Mucosa of rectum (tissue), 2 donors: ENCODE results near the gene ITPR2.
"Not testable (repeated sequence)": the region's sequence is repeated elsewhere in the genome, so short reads cannot be mapped to it uniquely, and the experiment has no call there.

Experiments
- H3K27ac ChIP-seq, 2 donors: one replicate each; pipeline ENCODE4 v1.7.0; 2013; ENCODE audit warnings: inconsistent platforms in 2 of 2, low read depth in 2 of 2, low read length in 2 of 2
- H3K27me3 ChIP-seq, 2 donors: one replicate each; pipeline ENCODE4 v1.7.0; 2013; ENCODE audit warnings: low read length in 2 of 2; ENCODE audit not compliant: control insufficient read depth in 2 of 2, insufficient read depth in 2 of 2
- H3K36me3 ChIP-seq, 2 donors: one replicate each; pipeline ENCODE4 v1.7.0; 2013; ENCODE audit warnings: low read length in 2 of 2; ENCODE audit not compliant: control insufficient read depth in 2 of 2, insufficient read depth in 2 of 2
- H3K4me1 ChIP-seq, 2 donors: one replicate each; pipeline ENCODE4 v1.7.0; 2013; ENCODE audit warnings: low read length in 2 of 2, mild to moderate bottlenecking in 1 of 2; ENCODE audit not compliant: control insufficient read depth in 2 of 2, insufficient read depth in 2 of 2
- H3K4me3 ChIP-seq, 2 donors: one replicate each; pipeline ENCODE4 v1.7.0; 2013; ENCODE audit warnings: low read length in 2 of 2
- H3K9ac ChIP-seq, 2 donors: one replicate each; pipeline ENCODE4 v1.7.0; 2013; ENCODE audit warnings: low read length in 2 of 2, low read depth in 1 of 2, mild to moderate bottlenecking in 1 of 2
- H3K9me3 ChIP-seq, 2 donors: one replicate each; pipeline ENCODE4 v1.7.0; 2013; ENCODE audit warnings: low read length in 2 of 2; ENCODE audit not compliant: control insufficient read depth in 2 of 2
- donor health status: healthy.
- donor health status: Normal muscosa, but diverticular disease.

ITPR2 gene

GRCh38 chr12:26836201-26836600, 3.2 kb upstream of the ITPR2 start:
- H3K27ac ChIP-seq: no peak overlapping the region
- no peaks in the 10 kb centered on the region for H3K9me3 ChIP-seq
- no peaks in the 10 kb centered on the region for H3K27me3 ChIP-seq
- no peaks in the 10 kb centered on the region for H3K36me3 ChIP-seq
- peaks cover 0 to 2% of the 10 kb centered on the region in 2 donors for H3K4me1 ChIP-seq
- no peak overlapping the region for H3K4me3 ChIP-seq
- H3K9ac ChIP-seq: no peak overlapping the region

GRCh38 chr12:26834503-26835060, 1.6 kb upstream of the ITPR2 start:
- H3K36me3 ChIP-seq, H3K9ac ChIP-seq, H3K4me1 ChIP-seq, H3K27ac ChIP-seq, H3K9me3 ChIP-seq, H3K4me3 ChIP-seq, H3K27me3 ChIP-seq: not testable (repeated sequence)

- Histone ChIP-seq H3K27me3 (no peaks in the 10 kb centered on the region), H3K4me1 (peaks cover 0 to 4% of the 10 kb centered on the region in 2 donors), H3K9me3 (no peaks in the 10 kb centered on the region), H3K27ac (peak overlapping the region; percentile 62 to 67), H3K4me3 (peak overlapping the region; percentile 81 to 83), H3K36me3 (no peaks in the 10 kb centered on the region), H3K9ac (peak overlapping the region; percentile 44 to 65)
Observed at GRCh38 chr12:26833743-26834490, 923 bp upstream of the ITPR2 start.

- Histone ChIP-seq H3K9ac (peak overlapping the region; percentile 80 to 84), H3K4me1 (peaks cover 0 to 4% of the 10 kb centered on the region in 2 donors), H3K27ac (peak overlapping the region; percentile 89 to 93), H3K9me3 (no peaks in the 10 kb centered on the region), H3K4me3 (peak overlapping the region; percentile 81 to 92), H3K27me3 (no peaks in the 10 kb centered on the region), H3K36me3 (no peaks in the 10 kb centered on the region)
Observed at GRCh38 chr12:26831951-26832821, 808 bp downstream of the ITPR2 start.

- Histone ChIP-seq H3K4me3 (peak overlapping the region; percentile 10 to 41), H3K27ac (no peak overlapping the region), H3K9ac (no peak overlapping the region)
Observed at GRCh38 chr12:26830783-26831551, 2.0 kb downstream of the ITPR2 start.

GRCh38 chr12:26830363-26830762, 2.6 kb downstream of the ITPR2 start:
- H3K9me3 ChIP-seq: no peaks in the 10 kb centered on the region
- H3K27ac ChIP-seq: no peak overlapping the region
- H3K4me1 ChIP-seq: peaks cover 0 to 4% of the 10 kb centered on the region in 2 donors
- H3K36me3 ChIP-seq: no peaks in the 10 kb centered on the region
- no peak overlapping the region for H3K9ac ChIP-seq
- H3K27me3 ChIP-seq: no peaks in the 10 kb centered on the region
- H3K4me3 ChIP-seq: no peak overlapping the region

More at GRCh38 chr12:26830783-26831551, 2.0 kb downstream of the ITPR2 start:
- Histone ChIP-seq H3K9me3 (no peaks in the 10 kb centered on the region), H3K27me3 (no peaks in the 10 kb centered on the region), H3K36me3 (no peaks in the 10 kb centered on the region), H3K4me1 (peaks cover 0 to 4% of the 10 kb centered on the region in 2 donors)

- no peak overlapping the region for H3K27ac ChIP-seq
- H3K27me3 ChIP-seq: no peaks in the 10 kb centered on the region
- no peaks in the 10 kb centered on the region for H3K9me3 ChIP-seq
- H3K4me3 ChIP-seq: no peak overlapping the region
- H3K36me3 ChIP-seq: no peaks in the 10 kb centered on the region
- H3K9ac ChIP-seq: no peak overlapping the region
- H3K4me1 ChIP-seq: peaks cover 0 to 3% of the 10 kb centered on the region in 2 donors
Observed at GRCh38 chr12:26828280-26829073, 4.5 kb downstream of the ITPR2 start.

GRCh38 chr12:26826437-26826836, 6.6 kb downstream of the ITPR2 start:
- Histone ChIP-seq H3K9ac (no peak overlapping the region), H3K27me3 (no peaks in the 10 kb centered on the region), H3K4me3 (no peak overlapping the region), H3K27ac (no peak overlapping the region), H3K9me3 (no peaks in the 10 kb centered on the region), H3K4me1 (peaks cover 0 to 3% of the 10 kb centered on the region in 2 donors), H3K36me3 (no peaks in the 10 kb centered on the region)

- Histone ChIP-seq H3K27ac (no peak overlapping the region), H3K9ac (no peak overlapping the region), H3K27me3 (no peaks in the 10 kb centered on the region), H3K9me3 (no peaks in the 10 kb centered on the region), H3K4me1 (no peaks in the 10 kb centered on the region), H3K4me3 (no peak overlapping the region), H3K36me3 (no peaks in the 10 kb centered on the region)
Observed at GRCh38 chr12:26825459-26826016, 7.5 kb downstream of the ITPR2 start.
